ENCODE results near the gene SLC16A3.

- no peak for TF ChIP-seq POLR2AphosphoS5 (IDR thresholded peaks at IDR 0.05; ENCODE audit: low read depth, low read length)
- TF ChIP-seq CTCF (IDR thresholded peaks at IDR 0.05; ENCODE audit: control extremely low read depth in 1 of 3, insufficient read depth in 1 of 3, low read depth in 1 of 3, low read length in 3 of 3), result no peak
- TF ChIP-seq PHF8 (conservative IDR thresholded peaks at IDR 0.05; ENCODE audit: low read depth, low read length), result no peak
- TF ChIP-seq ZNF274 (IDR thresholded peaks at IDR 0.05; ENCODE audit: borderline replicate concordance, extremely low read depth, low read length), result no peak
- TF ChIP-seq POLR2A (IDR thresholded peaks at IDR 0.05; ENCODE audit: control extremely low read depth in 1 of 2, low read depth in 2 of 2, low read length in 2 of 2), result no peak
- TF ChIP-seq SP1 (IDR thresholded peaks at IDR 0.05; ENCODE audit: low read depth, low read length), result no peak
- TF ChIP-seq CREB1 (IDR thresholded peaks at IDR 0.05), result no peak
- TF ChIP-seq EGR1 (IDR thresholded peaks at IDR 0.05; ENCODE audit: borderline replicate concordance, low read depth, low read length), result no peak
- TF ChIP-seq TAF1 (IDR thresholded peaks at IDR 0.05; ENCODE audit: low read depth, low read length), result no peak
- TF ChIP-seq TEAD4 (IDR thresholded peaks at IDR 0.05; ENCODE audit: low read depth, low read length), result no peak
- no peak for TF ChIP-seq EZH2 (IDR thresholded peaks at IDR 0.05; ENCODE audit: low read depth, low read length, severe bottlenecking)
- TF ChIP-seq MAX (IDR thresholded peaks at IDR 0.05), result no peak
- TF ChIP-seq KDM1A (IDR thresholded peaks at IDR 0.05; ENCODE audit: borderline replicate concordance, low read length), result no peak
- TF ChIP-seq SIN3A (conservative IDR thresholded peaks at IDR 0.05 in 1 of 2, IDR thresholded peaks at IDR 0.05 in 1 of 2; ENCODE audit: low read depth in 1 of 2, low read length in 2 of 2), result no peak
Observed at GRCh38 chr17:82179412-82179811, 49.4 kb upstream of the SLC16A3 start.

Data from H1 (cell line).